IPS-18c (cell line): Measurements from ENCODE around the gene CATSPER1.

Source experiments
- H3K4me3 ChIP-seq: 2 replicates; pipeline ENCODE4 v1.7.0; 2013; ENCODE audit warnings: low read depth, mild to moderate bottlenecking, low read length, moderate library complexity; ENCODE audit not compliant: insufficient read depth
- H3K9me3 ChIP-seq: one replicate; pipeline ENCODE4 v1.6.1; 2013; ENCODE audit warnings: mild to moderate bottlenecking, low read length, moderate library complexity; ENCODE audit not compliant: control insufficient read depth, insufficient read depth

Gene CATSPER1

DNA sequence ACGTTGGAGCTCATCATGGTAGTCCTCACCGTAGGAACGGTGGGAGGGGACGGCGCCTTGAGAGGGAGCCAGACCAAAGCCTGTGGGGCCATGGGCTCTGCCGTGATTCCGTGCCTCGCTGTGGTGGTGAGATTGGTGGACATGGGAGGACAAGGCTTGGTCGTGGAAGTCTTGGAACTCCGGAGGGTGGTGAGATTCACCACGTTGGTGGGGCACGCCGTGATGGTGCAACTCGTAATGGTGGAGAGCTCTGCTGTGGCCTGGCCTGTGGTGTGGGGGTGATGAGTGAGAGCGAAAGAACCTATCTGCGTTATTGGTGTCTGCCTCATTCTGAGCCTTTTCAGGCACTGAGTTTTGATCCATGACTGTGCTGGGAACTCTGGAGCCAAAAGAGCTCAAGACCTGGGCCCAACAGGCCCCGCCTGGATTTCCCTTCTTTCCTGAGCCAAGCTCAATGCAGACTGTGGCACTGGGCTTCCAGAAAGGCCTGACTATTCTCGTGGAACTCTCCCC, at the start of gene CATSPER1:
TSS of gene CATSPER1 (minus strand) at position 463 of the 513 bp plus-strand sequence. CDS start at position 363, 100 bp downstream.
- Histone ChIP-seq H3K9me3 (no peaks in the 10 kb centered on the region), H3K4me3 (no peak within 1 kb of the TSS)

GRCh38 chr11:66075273-66075672, 49.0 kb upstream of the CATSPER1 start:
- H3K4me3 ChIP-seq = no peak overlapping the region
- no peaks in the 10 kb centered on the region for H3K9me3 ChIP-seq

DNA sequence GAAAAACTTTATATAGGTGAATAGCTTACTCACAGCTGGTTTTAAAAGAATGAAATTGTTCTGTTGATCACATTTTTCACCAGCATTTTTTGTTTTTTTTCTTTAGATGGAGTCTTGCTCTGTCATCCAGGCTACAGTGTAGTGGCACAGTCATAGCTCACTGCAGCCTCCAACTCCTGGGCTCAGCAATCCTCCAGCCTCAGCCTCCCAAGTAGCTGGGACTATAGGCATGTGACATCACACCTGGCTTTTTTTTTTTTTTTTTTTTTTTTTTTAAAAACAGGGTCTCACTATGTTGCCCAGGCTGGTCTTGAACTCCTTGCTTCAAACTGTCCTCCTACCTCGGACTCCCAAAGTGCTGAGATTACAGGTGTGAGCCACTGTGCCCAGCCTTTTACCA, 47.4 kb upstream of the CATSPER1 start:
- H3K4me3 ChIP-seq = no peak overlapping the region
- no peaks in the 10 kb centered on the region for H3K9me3 ChIP-seq

GRCh38 chr11:66072518-66072917, 46.2 kb upstream of the CATSPER1 start:
- Histone ChIP-seq H3K9me3 (no peaks in the 10 kb centered on the region), H3K4me3 (no peak overlapping the region)

GRCh38 chr11:66072081-66072480, 45.8 kb upstream of the CATSPER1 start:
- Histone ChIP-seq H3K9me3 (no peaks in the 10 kb centered on the region), H3K4me3 (no peak overlapping the region)

- no peaks in the 10 kb centered on the region for H3K9me3 ChIP-seq
- peak overlapping the region; percentile 78 for H3K4me3 ChIP-seq
These were observed 45.1 kb upstream of the CATSPER1 start for GRCh38 chr11:66071381-66071801.

- Histone ChIP-seq H3K9me3 (no peaks in the 10 kb centered on the region), H3K4me3 (peak overlapping the region; percentile 78)
These were observed 44.5 kb upstream of the CATSPER1 start for GRCh38 chr11:66070604-66071380.

DNA sequence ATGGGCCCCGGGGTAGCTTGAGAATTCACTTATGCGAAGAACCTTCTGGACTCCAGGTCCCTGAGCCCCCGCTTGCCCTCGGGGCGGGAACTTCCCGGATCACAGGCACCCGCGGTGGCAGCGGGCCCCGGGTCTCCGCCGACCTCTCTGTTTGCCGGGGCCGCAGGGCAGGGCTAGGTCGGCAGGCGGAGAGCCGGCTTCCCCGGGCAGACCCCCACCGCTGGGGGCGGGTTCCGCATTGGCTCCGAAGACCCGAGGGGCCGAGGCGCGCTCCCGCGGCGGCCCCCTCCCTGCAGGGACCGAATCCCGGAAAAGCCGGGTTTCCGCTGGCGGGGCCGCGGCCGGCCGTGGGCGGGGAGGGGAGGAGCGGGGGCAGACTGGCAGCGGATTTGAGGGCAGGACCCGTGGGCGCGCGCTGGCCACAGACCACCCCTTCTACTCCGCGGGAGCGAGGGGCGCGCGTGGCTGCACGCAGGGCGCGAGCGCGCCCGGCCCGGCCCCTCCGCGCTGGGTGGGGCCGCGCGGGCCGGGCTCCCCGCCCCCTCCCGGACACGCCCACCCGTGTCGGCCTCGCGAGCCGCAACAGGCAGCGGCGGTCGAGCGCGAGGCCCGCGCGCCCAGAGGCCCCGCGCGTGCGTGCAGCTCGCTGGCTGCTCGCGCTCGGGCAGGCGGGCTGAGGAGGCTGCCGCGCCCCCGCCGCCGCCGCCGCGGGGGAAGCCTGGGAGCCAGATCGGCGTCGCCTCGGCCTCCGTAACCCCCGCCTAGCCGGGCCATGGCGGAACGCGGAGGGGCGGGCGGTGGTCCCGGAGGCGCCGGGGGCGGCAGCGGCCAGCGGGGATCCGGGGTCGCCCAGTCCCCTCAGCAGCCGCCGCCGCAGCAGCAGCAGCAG, 43.7 kb upstream of the CATSPER1 start, which contains the start of gene PACS1:
TSS of gene PACS1 (plus strand) at position 558 of the 889 bp plus-strand sequence. CDS start at position 773, 215 bp downstream.
- Histone ChIP-seq H3K9me3 (no peaks in the 10 kb centered on the region), H3K4me3 (peak within 1 kb of the TSS; percentile 78)

- H3K9me3 ChIP-seq = no peaks in the 10 kb centered on the region
- peak overlapping the region; percentile 59; the same call in 1 of the 2 replicates for H3K4me3 ChIP-seq
These were observed 42.8 kb upstream of the CATSPER1 start for GRCh38 chr11:66068923-66069714.

GRCh38 chr11:66068154-66068821, 42.0 kb upstream of the CATSPER1 start:
- H3K4me3 ChIP-seq = no peak overlapping the region

GRCh38 chr11:66067640-66068039, 41.4 kb upstream of the CATSPER1 start:
- no peak overlapping the region for H3K4me3 ChIP-seq
- peaks cover 3% of the 10 kb centered on the region for H3K9me3 ChIP-seq

More at GRCh38 chr11:66068154-66068821, 42.0 kb upstream of the CATSPER1 start:
- H3K9me3 ChIP-seq = peaks cover 3% of the 10 kb centered on the region

- H3K4me3 ChIP-seq = no peak overlapping the region
- H3K9me3 ChIP-seq = peaks cover 3% of the 10 kb centered on the region
These were observed 40.5 kb upstream of the CATSPER1 start for GRCh38 chr11:66066751-66067150.

DNA sequence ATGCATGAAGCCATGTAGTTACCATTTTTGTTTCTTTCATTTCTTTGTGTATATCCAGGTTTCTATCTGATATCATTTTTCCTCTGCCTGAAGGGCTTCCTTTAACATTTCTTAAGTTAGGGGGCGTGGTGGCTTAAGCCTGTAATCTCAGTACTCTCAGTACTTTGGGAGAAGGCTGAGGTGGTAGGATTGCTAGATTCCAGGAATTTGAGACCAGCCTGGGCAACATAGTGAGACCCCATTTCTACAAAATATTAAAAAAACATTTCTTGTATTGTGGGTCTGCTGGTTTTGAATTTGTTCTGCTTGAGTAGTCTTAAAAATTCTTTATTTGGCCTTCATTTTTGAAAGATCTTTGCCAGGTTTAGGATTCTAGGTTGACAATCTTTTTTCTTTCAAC, 38.3 kb upstream of the CATSPER1 start:
- no peak overlapping the region for H3K4me3 ChIP-seq

DNA sequence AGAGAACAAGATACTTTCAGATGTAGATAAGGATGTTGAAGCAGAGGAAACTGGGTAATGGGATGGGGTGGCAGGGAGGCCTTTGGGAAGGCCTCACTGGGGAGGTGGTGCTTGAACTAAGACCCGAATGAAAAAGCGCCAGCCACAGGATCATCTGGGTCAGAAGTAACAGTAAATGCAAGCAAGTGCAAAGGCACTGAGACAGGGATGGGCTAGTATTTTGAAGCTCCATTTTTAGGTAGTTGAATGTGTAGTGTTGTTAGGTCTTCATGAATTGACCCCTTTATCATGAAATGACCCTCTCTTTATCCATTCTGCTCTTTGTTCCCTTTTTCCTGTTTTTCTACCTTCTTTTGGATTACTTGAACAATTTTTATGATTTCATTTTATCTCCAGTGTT, 37.6 kb upstream of the CATSPER1 start:
- H3K9me3 ChIP-seq = peaks cover 3% of the 10 kb centered on the region

More for the DNA sequence above, 38.3 kb upstream of the CATSPER1 start:
- H3K9me3 ChIP-seq = peaks cover 3% of the 10 kb centered on the region

GRCh38 chr11:66062408-66062807, 36.1 kb upstream of the CATSPER1 start:
- Histone ChIP-seq H3K9me3 (peaks cover 3% of the 10 kb centered on the region), H3K4me3 (no peak overlapping the region)

More for the DNA sequence above, 37.6 kb upstream of the CATSPER1 start:
- no peak overlapping the region for H3K4me3 ChIP-seq

- Histone ChIP-seq H3K4me3 (no peak overlapping the region), H3K9me3 (peaks cover 3% of the 10 kb centered on the region)
These were observed 35.0 kb upstream of the CATSPER1 start for GRCh38 chr11:66061268-66061667.
